Measurements from ENCODE around the gene DNAJB12. TPM values are rescaled to one million over a fixed set of nuclear protein-coding genes. Genes with fewer than 3 reads are reported as not detected.

The DNAJB12 gene
- total and polyA plus RNA-seq, 10 donors: 13.6 to 55.4 (median 40.5) TPM

DNA sequence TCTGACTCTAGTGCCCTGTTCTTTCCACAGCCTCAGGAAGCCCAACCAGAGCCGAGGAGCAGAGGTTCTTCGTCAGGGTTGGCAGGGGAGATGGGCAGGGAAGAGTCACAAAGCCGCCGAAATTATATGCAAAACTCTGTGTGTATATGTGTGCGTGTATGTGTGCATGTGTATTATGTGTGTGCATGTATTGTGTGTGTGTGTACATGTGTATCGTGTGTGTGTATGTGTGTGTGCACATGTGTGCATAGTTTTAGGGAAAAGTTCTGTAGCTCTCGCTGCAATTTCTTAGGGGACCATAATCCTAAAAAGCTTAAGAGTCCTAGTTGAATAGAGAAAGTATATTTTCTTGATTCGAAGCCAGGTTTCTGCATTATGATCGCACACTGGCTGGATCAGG, 17.0 kb downstream of the DNAJB12 start:
- DNase-seq: no peak
- H3K36me3 ChIP-seq: peaks cover 3 to 90% (median 46%) of the 10 kb centered on the region in 6 donors
- H3K9me3 ChIP-seq: no peaks in the 10 kb centered on the region
- H3K27ac ChIP-seq: peak overlapping the region in 3 of 8 donors; percentile 96 to 97 (median 97)
- H3K27me3 ChIP-seq (replicated peaks in 1 of 7): no peaks in the 10 kb centered on the region
- H3K4me1 ChIP-seq: peaks cover 54 to 74% (median 63%) of the 10 kb centered on the region in 6 donors
- no peak overlapping the region for H3K4me3 ChIP-seq
- no peak for TF ChIP-seq POLR2A (IDR thresholded peaks at IDR 0.05)
- TF ChIP-seq, protein P1, sequence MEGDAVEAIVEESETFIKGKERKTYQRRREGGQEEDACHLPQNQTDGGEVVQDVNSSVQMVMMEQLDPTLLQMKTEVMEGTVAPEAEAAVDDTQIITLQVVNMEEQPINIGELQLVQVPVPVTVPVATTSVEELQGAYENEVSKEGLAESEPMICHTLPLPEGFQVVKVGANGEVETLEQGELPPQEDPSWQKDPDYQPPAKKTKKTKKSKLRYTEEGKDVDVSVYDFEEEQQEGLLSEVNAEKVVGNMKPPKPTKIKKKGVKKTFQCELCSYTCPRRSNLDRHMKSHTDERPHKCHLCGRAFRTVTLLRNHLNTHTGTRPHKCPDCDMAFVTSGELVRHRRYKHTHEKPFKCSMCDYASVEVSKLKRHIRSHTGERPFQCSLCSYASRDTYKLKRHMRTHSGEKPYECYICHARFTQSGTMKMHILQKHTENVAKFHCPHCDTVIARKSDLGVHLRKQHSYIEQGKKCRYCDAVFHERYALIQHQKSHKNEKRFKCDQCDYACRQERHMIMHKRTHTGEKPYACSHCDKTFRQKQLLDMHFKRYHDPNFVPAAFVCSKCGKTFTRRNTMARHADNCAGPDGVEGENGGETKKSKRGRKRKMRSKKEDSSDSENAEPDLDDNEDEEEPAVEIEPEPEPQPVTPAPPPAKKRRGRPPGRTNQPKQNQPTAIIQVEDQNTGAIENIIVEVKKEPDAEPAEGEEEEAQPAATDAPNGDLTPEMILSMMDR (IDR thresholded peaks at IDR 0.05 in 8 of 11, conservative IDR thresholded peaks at IDR 0.05 in 3 of 11): no peak
- TF ChIP-seq POLR2AphosphoS5 (IDR thresholded peaks at IDR 0.05): no peak
- WGBS, 5 donors: 89 to 92% (median 91%) methylated on average over 9 of the region's 9 CpGs
- intact Hi-C loops (cut with DNase I; ENCODE audit: low total_unique reads): loop anchor here (2.0 to 5.0 kb wide), 2 partner anchors 213 to 290 kb away; no protein-coding TSS in a partner anchor

DNA sequence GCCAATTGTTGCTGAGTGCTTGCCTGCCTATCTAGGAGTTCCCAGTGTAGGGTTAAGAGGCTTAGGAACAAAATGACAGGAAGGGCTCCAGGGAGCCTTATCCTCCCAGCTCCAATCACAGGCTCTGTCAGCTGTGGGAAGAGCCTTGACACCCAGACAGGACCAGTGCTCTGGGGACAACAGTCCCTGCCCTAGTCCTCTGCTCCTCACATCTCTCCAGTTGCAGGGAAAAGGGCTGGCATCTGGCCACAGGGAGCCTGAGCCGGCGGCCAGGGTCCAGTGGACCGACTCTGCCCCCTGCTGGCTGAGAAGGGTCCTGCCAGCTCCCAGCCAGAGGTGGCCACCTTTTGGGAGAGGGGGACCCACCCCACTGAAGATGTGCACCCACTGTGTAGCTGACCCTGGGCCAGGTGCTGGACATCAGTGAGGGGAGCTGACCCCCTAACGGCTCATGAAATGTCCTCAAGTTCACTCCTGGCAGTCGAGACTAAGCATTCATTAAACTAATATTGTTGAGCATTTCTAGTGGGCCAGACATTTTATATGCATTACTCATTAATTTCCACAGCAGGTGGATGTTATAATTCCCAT, 17.6 kb downstream of the DNAJB12 start:
- Histone ChIP-seq H3K36me3 (peaks cover 0 to 84% (median 40%) of the 10 kb centered on the region in 6 donors), H3K9me3 (no peaks in the 10 kb centered on the region), H3K27me3 (replicated peaks in 1 of 7) (no peaks in the 10 kb centered on the region), H3K27ac (peak overlapping the region; percentile 84 to 98 (median 95)), H3K4me3 (peak overlapping the region in 1 of 8 donors; percentile 57), H3K4me1 (peaks cover 60 to 80% (median 68%) of the 10 kb centered on the region in 6 donors)
- TF ChIP-seq, protein P1 (IDR thresholded peaks at IDR 0.05 in 8 of 11, conservative IDR thresholded peaks at IDR 0.05 in 3 of 11): peak; percentile 94 to 99 (median 97)
- peak; percentile 80 to 87 (median 80) for TF ChIP-seq POLR2AphosphoS5 (IDR thresholded peaks at IDR 0.05)
- no peak for TF ChIP-seq POLR2A (IDR thresholded peaks at IDR 0.05)
- WGBS, 5 donors: 32 to 43% (median 33%) methylated on average over 4 to 5 of the region's 5 CpGs
- peak; percentile 94 for DNase-seq
- intact Hi-C loops (cut with DNase I; ENCODE audit: low total_unique reads): loop anchor here (2.0 to 5.0 kb wide), 2 partner anchors 212 to 290 kb away; no protein-coding TSS in a partner anchor

DNA sequence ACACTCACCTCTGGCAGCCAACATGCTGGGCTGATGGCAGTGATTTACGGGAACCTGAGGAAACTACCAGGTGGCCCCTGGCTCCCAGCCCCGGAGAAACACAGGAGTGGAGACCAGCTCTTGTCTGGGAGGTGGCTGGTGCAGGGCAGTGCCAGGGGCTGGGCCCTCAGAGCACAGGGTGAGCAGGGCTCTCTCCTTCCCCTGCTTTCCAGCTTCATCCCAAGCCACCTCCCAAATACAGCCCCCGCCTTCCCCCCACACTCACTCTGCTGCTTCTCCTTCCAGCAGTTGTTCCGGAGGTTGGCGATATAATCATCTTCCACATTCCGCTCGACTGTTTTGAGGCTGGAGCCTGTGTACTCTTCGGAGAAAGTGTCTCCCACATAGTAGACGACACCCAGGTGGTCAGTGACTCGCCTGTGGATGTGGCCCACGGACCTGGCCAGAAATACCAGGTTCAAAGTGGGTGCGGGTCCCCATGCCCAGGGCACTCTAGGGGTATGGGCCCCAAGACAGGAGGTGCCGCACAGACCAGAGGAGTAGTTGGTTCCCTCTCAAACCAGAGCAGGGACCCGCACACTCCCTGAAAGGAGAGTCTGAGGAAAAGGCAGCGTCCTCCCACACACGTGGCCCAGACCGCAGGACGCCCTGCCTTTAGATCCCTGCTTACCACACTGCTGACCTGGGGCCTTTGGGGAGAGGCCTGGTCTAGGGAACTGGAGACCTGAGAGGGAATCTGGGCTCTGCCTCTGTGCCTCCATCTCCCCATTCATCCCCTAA, 18.3 kb downstream of the DNAJB12 start:
- Histone ChIP-seq H3K9me3 (no peaks in the 10 kb centered on the region), H3K27me3 (replicated peaks in 1 of 7) (no peaks in the 10 kb centered on the region), H3K27ac (peak overlapping the region; percentile 84 to 98 (median 95)), H3K4me1 (peaks cover 67 to 82% (median 74%) of the 10 kb centered on the region in 6 donors), H3K36me3 (peaks cover 0 to 78% (median 35%) of the 10 kb centered on the region in 6 donors), H3K4me3 (peak overlapping the region in 1 of 8 donors; percentile 57)
- TF ChIP-seq POLR2A (IDR thresholded peaks at IDR 0.05) (no peak), POLR2AphosphoS5 (IDR thresholded peaks at IDR 0.05) (no peak)
- TF ChIP-seq, protein P1 (IDR thresholded peaks at IDR 0.05 in 8 of 11, conservative IDR thresholded peaks at IDR 0.05 in 3 of 11): no peak
- intact Hi-C loops (cut with DNase I; ENCODE audit: low total_unique reads): loop anchor here (2.0 to 5.0 kb wide), 2 partner anchors 212 to 289 kb away; no protein-coding TSS in a partner anchor
- peak; percentile 81 for DNase-seq
- 80 to 90% (median 85%) methylated on average over 16 to 18 of the region's 18 CpGs for WGBS, 5 donors
